ENCODE data around the gene RBM8A.

The RBM8A gene

DNA sequence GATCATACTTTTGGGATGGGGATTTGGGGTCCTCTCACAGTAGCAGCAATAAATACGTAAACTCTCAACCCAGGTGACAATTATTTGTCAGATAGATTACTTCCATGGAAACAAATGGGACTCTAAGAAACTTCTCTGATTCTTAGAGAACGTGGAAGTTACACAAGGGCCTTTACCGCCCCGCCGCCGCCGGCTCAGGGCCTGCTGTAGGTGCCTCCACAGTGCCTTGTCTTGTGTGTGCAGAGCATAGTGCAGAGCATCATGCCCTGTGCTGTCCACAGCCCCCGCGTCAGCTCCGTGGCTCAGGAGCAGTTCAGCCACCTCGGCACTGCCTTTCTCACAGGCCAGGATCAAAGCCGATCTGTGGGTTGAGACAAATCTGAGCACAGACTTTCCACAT lies 52.6 kb downstream of the RBM8A start:
- TF ChIP-seq, protein P1, sequence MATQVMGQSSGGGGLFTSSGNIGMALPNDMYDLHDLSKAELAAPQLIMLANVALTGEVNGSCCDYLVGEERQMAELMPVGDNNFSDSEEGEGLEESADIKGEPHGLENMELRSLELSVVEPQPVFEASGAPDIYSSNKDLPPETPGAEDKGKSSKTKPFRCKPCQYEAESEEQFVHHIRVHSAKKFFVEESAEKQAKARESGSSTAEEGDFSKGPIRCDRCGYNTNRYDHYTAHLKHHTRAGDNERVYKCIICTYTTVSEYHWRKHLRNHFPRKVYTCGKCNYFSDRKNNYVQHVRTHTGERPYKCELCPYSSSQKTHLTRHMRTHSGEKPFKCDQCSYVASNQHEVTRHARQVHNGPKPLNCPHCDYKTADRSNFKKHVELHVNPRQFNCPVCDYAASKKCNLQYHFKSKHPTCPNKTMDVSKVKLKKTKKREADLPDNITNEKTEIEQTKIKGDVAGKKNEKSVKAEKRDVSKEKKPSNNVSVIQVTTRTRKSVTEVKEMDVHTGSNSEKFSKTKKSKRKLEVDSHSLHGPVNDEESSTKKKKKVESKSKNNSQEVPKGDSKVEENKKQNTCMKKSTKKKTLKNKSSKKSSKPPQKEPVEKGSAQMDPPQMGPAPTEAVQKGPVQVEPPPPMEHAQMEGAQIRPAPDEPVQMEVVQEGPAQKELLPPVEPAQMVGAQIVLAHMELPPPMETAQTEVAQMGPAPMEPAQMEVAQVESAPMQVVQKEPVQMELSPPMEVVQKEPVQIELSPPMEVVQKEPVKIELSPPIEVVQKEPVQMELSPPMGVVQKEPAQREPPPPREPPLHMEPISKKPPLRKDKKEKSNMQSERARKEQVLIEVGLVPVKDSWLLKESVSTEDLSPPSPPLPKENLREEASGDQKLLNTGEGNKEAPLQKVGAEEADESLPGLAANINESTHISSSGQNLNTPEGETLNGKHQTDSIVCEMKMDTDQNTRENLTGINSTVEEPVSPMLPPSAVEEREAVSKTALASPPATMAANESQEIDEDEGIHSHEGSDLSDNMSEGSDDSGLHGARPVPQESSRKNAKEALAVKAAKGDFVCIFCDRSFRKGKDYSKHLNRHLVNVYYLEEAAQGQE (IDR thresholded peaks at IDR 0.05; ENCODE audit: insufficient replicate concordance, low read depth), result no peak
- TF ChIP-seq GABPA (IDR thresholded peaks at IDR 0.05; ENCODE audit: low read depth) (no peak), POLR2AphosphoS5 (IDR thresholded peaks at IDR 0.05; ENCODE audit: low read depth) (no peak), CTCF (IDR thresholded peaks at IDR 0.05; ENCODE audit: insufficient read depth, low read length) (no peak)

DNA sequence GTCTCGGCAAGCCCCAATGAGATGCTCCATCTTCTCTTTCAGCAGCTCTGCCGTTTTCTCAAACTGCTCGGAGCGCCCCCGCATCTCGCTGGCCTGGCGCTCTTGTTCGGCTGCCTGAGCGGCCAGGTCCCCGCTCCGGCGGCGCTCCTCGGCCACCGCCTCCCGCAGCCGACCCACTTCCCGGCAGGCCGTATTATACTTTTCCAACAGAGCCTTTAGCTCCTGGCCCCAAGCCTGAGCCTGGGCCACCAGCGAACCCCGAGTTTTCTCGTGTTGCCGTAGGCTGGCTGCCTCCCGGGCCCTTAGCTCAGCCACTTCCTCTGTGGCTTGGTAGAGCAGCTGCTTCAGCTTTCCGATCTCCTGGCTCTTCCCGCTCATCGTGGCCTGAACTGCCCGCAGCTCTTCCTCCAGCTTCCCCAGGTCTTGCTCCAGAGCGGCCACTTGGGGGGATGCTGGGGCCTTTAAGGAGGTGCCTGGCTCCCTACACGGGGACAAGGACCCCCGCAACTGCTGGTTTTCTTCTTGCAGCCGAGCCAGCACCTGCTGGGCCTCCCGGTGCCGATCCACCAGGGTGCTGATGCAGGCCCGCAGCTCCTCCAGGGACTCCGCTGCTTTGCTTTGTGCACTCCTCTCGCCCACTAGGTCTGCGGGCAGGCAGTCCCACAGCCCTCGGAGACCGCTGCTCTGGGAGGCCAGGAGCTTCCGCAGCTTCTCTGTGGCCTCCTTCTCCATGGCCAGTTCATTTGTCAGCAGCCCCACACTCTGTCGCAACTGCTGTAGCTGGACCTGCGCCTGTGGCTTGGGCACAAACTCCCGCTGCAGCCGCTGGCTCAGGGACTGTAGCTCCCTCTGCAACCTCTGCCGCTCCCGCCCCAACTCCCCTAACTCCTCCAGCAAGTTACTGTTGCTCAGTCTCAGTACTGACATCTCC lies 55.0 kb downstream of the RBM8A start:
- H3K27ac ChIP-seq (replicated peaks), result peak overlapping the region; percentile 56
- DNase-seq (ENCODE audit: low read depth in 1 of 2, low spot score in 1 of 2), result peak; percentile 64 to 75
- TF ChIP-seq, protein P1 (IDR thresholded peaks at IDR 0.05; ENCODE audit: insufficient replicate concordance, low read depth), result no peak
- TF ChIP-seq CTCF (IDR thresholded peaks at IDR 0.05; ENCODE audit: insufficient read depth, low read length), result no peak
- peak; percentile 91 for TF ChIP-seq SPI1 (IDR thresholded peaks at IDR 0.05; ENCODE audit: borderline replicate concordance, low read depth)
- TF ChIP-seq POLR2AphosphoS5 (IDR thresholded peaks at IDR 0.05; ENCODE audit: low read depth), result peak; percentile 46; the same call in 1 of the 2 replicates
- TF ChIP-seq GABPA (IDR thresholded peaks at IDR 0.05; ENCODE audit: low read depth), result no peak
- H3K4me3 ChIP-seq (replicated peaks; ENCODE audit: insufficient read depth, low read length), result peak overlapping the region; percentile 29
- no peaks in the 10 kb centered on the region for H3K27me3 ChIP-seq (ENCODE audit: insufficient read depth, poor library complexity, severe bottlenecking)

More for the DNA sequence above, 52.6 kb downstream of the RBM8A start:
- no peak overlapping the region for H3K27ac ChIP-seq (replicated peaks)
- peak in 1 of 2 experiments; percentile 51 for DNase-seq (ENCODE audit: low read depth in 1 of 2, low spot score in 1 of 2)
- no peaks in the 10 kb centered on the region for H3K27me3 ChIP-seq (ENCODE audit: insufficient read depth, poor library complexity, severe bottlenecking)
- no peak overlapping the region for H3K4me3 ChIP-seq (replicated peaks; ENCODE audit: insufficient read depth, low read length)

Measured in HL-60 (cell line).